GM10266 (cell line): ENCODE results near the gene AKT2.

Experiments used
- DNase-seq: peaks from one replicate; pipeline ENCODE4 v3.0.0; 2012; ENCODE audit errors: extremely low spot score
- CTCF ChIP-seq: IDR thresholded peaks from 2 replicates; pipeline ENCODE4 v1.5.1; 2012; ENCODE audit warnings: mild to moderate bottlenecking, low read depth; ENCODE audit not compliant: control insufficient read depth, insufficient read depth; ENCODE audit errors: missing control alignments

The AKT2 gene

GRCh38 chr19:40271706-40272105 lies 13.4 kb downstream of the AKT2 start:
- no peak for TF ChIP-seq CTCF
- DNase-seq = no peak

GRCh38 chr19:40270362-40271089 lies 14.6 kb downstream of the AKT2 start:
- no peak for DNase-seq
- TF ChIP-seq CTCF = no peak

DNA sequence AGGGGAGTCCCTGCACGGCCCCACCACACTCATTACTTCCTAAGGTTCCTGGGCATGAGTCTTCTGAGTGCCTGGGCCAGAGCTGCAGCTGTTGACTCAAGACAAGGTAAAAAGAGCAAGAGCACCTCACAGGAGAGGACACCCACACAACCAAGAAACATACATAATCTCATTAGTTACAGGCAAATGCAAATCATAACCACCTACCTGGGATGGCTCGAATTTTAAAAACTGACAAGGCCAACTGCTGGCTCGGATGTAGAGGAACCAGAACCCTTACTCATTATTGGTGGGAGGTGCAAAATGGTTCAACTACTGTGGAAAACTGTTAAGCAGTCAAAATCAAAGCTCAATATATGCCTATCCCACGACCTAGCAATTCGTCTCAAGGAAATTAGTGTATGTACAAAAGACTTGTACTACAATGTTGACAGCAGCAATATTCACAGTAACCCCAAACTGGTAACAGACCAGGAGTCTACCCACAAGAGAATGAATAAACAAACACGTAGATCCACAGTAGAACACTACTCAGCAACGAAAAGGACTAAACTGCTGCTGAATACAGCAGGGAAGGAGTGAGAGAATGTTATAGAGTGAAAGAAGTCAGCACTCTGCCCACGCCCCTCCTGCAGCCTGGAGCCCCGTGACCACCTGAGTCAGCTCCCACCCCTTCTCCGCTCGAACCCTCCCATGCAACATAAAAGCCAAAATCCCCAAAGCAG lies 15.8 kb downstream of the AKT2 start:
- TF ChIP-seq CTCF = no peak
- DNase-seq = no peak

DNA sequence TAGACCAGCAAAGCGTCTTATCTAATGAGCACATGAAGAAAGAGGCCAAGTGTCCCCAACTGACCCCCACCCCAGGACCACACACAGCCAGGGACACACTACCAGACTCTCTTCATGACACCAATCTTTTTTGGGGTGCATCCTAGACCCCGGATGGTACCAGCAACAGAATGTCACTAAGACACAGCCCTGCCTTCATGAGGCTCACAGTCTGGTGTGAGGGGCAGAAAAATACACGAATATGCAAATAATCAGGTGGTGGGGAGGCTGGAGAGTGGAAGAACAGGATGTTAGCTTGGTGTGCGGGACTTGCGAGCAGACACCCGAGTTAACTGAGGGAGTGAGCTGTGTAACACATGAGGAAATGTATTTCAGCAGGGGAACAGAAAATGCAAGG lies 17.5 kb downstream of the AKT2 start:
- TF ChIP-seq CTCF = no peak
- DNase-seq = no peak

- DNase-seq = no peak
- TF ChIP-seq CTCF = no peak
Measured at GRCh38 chr19:40266912-40267600, 18.1 kb downstream of the AKT2 start.

DNA sequence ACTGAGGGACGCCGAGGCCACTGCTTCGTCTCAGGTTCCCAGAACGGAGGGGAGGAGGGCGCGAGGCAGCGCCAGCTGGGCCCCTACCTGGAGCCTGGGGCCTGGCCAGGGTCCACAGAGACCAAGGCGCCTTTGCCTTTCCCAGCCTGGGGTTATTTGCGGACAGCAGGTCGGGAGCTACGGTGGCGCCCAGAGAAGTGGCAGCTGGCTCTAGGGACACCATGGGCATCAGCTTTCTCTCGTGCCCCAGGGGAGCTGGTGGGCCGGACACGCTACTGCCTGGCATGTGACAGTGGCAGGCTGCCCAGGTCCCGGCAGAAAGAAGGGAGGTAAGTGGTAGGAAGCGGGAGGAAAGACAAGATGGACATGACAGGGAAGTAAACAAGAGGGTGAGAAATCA lies 19.0 kb downstream of the AKT2 start:
- no peak for DNase-seq
- no peak for TF ChIP-seq CTCF

DNA sequence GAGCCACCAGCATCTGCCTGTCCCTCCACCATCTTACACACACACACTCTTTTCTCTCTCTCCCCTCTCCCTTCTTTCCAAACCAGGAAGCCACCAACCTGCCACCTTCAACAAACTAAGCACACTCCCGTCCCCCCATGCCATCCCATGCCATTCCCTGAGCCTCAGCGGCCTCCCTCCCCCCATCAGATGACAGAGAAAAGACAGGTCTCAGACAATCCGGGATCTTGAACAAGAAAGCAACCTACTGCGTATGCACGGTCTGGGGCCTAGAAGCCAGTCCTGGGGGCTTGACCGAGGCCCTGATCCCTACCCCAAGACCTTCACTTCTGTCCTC lies 19.4 kb downstream of the AKT2 start:
- no peak for DNase-seq
- TF ChIP-seq CTCF = no peak
